Astrocyte (in vitro differentiated cells and primary cell): ENCODE measurements around the gene OXT. TPM values are rescaled to one million over a fixed set of nuclear protein-coding genes. Genes with fewer than 3 reads are reported as not detected.

ENCODE experiments used
- DNase-seq: peaks from one replicate; pipeline ENCODE4 v3.0.0-alpha.2; 2010; ENCODE audit warnings: low read depth
- FAIRE-seq: peaks from 2 replicates; lab custom pipeline; 2011; peaks lifted over from hg19 to GRCh38; lab: Jason Lieb, UNC
- H2AFZ ChIP-seq: 2 replicates; pipeline ENCODE4 v1.6.0; 2012; ENCODE audit warnings: low read depth, low read length, inconsistent platforms
- H3K27ac ChIP-seq: 2 replicates; pipeline ENCODE4 v1.5.1; 2011; ENCODE audit warnings: low read depth, low read length, inconsistent platforms
- H3K27me3 ChIP-seq: 2 replicates; pipeline ENCODE4 v1.6.0; 2011; ENCODE audit warnings: low read length, inconsistent platforms; ENCODE audit not compliant: insufficient read depth
- H3K36me3 ChIP-seq: 2 replicates; pipeline ENCODE4 v1.5.1; 2011; ENCODE audit warnings: low read length, inconsistent platforms; ENCODE audit not compliant: insufficient read depth
- H3K4me1 ChIP-seq: 2 replicates; pipeline ENCODE4 v1.5.1; 2011; ENCODE audit warnings: low read length, inconsistent platforms; ENCODE audit not compliant: insufficient read depth
- H3K4me2 ChIP-seq: 2 replicates; pipeline ENCODE4 v1.6.0; 2012; ENCODE audit warnings: low read length, inconsistent platforms
- H3K4me3 ChIP-seq: 2 replicates; pipeline ENCODE4 v1.5.1; 2011; ENCODE audit warnings: low read depth, mild to moderate bottlenecking, low read length, inconsistent platforms; ENCODE audit not compliant: insufficient read depth
- H3K79me2 ChIP-seq: 2 replicates; pipeline ENCODE4 v1.6.0; 2012; ENCODE audit warnings: mild to moderate bottlenecking, low read length, inconsistent platforms; ENCODE audit not compliant: insufficient read depth
- H3K9ac ChIP-seq: 2 replicates; pipeline ENCODE4 v1.6.0; 2012; ENCODE audit warnings: mild to moderate bottlenecking, low read length, inconsistent platforms
- H3K9me3 ChIP-seq: 2 replicates; pipeline ENCODE4 v1.5.1; 2012; ENCODE audit warnings: low read depth, mild to moderate bottlenecking, low read length, inconsistent platforms; ENCODE audit not compliant: insufficient read depth
- H4K20me1 ChIP-seq: 2 replicates; pipeline ENCODE4 v1.6.0; 2012; ENCODE audit warnings: low read length, inconsistent platforms; ENCODE audit not compliant: insufficient read depth
- H3K27ac Mint-ChIP-seq: one replicate; pipeline ENCODE4 v1.8.0; 2021; ENCODE audit warnings: mild to moderate bottlenecking, mixed read lengths; ENCODE audit not compliant: unreplicated experiment
- H3K27me3 Mint-ChIP-seq: one replicate; pipeline ENCODE4 v1.8.0; 2021; ENCODE audit warnings: low read depth, mixed read lengths; ENCODE audit not compliant: unreplicated experiment
- H3K36me3 Mint-ChIP-seq: one replicate; pipeline ENCODE4 v1.8.0; 2021; ENCODE audit warnings: low read depth, mixed read lengths; ENCODE audit not compliant: unreplicated experiment
- H3K4me1 Mint-ChIP-seq: one replicate; pipeline ENCODE4 v1.8.0; 2021; ENCODE audit warnings: low read depth, mixed read lengths; ENCODE audit not compliant: unreplicated experiment
- H3K4me3 Mint-ChIP-seq: one replicate; pipeline ENCODE4 v1.8.0; 2021; ENCODE audit warnings: mild to moderate bottlenecking, moderate library complexity, mixed read lengths; ENCODE audit not compliant: unreplicated experiment
- H3K9me3 Mint-ChIP-seq: one replicate; pipeline ENCODE4 v1.8.0; 2021; ENCODE audit warnings: mild to moderate bottlenecking, mixed read lengths; ENCODE audit not compliant: unreplicated experiment
- EZH2 ChIP-seq: IDR thresholded peaks from 2 replicates; pipeline ENCODE4 v1.6.1; 2012; ENCODE audit warnings: mild to moderate bottlenecking, low read length, inconsistent platforms; ENCODE audit not compliant: insufficient read depth
- total RNA-seq: library from RNA; stranded (reverse); gene quantifications from 2 replicates; pipeline ENCODE4 v1.2.1, GENCODE V29; 2021
- TF ChIP-seq, protein P1 (sequence below): IDR thresholded peaks from 2 replicates; pipeline ENCODE4 v1.5.1; 2011; ENCODE audit warnings: low read depth, mild to moderate bottlenecking, inconsistent platforms, low read length, moderate library complexity; ENCODE audit not compliant: insufficient read depth

The OXT gene
- total RNA-seq, 1 donor from 2014 or later = not detected

DNA sequence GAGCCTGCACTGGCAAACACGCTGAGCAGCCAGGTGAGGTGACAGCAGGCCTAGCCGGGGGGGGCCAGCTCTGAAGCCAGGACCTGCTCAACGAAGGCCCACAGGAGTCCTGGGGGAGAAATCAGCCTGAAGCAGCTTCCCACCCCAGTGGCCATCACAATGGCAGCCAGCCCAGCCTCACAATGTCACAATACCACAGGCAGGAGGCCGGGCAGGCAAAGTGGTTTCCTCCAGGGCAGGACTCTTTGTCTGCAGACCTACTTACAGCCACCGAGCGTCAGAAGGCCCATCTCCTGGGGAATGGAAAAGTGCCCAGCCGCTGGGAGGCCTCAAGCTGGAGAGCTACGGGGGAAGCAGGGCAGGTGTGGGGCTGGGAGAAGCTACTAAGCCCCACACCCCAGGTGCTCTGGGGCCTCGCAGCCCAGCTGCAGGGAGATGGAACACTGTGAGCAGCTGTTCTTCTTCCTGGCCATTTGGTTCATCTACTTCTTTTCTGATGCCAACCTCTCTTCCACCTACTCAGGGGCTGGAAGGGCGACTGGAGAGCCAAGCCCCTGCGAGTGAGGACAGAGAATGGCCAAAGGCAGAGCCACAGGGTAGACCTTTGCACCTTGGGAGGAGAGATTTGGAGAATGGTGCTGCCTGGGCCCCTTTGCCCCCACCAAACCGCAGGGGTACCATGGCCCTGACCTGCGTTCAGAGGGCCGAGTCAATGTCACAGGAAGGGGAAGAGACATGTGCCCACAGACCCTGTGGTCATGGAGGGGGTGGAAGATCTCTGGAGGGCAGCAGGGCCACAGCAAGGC is 35.4 kb downstream of the OXT start:
- Mint-ChIP-seq H3K9me3 (no peaks in the 10 kb centered on the region), H3K4me3 (no peak overlapping the region), H3K27me3 (peaks cover 4% of the 10 kb centered on the region), H3K36me3 (peaks cover 4% of the 10 kb centered on the region), H3K4me1 (no peaks in the 10 kb centered on the region), H3K27ac (no peak overlapping the region)
- Histone ChIP-seq H3K36me3 (no peaks in the 10 kb centered on the region), H3K4me2 (no peak overlapping the region), H4K20me1 (peaks cover 5% of the 10 kb centered on the region), H3K27ac (no peak overlapping the region), H3K4me1 (no peaks in the 10 kb centered on the region), H3K4me3 (no peak overlapping the region), H3K27me3 (no peaks in the 10 kb centered on the region), H3K9me3 (no peaks in the 10 kb centered on the region), H3K79me2 (no peaks in the 10 kb centered on the region), H2AFZ (no peak overlapping the region), H3K9ac (no peak overlapping the region)
- FAIRE-seq (no peak), DNase-seq (no peak)
- TF ChIP-seq, protein P1, sequence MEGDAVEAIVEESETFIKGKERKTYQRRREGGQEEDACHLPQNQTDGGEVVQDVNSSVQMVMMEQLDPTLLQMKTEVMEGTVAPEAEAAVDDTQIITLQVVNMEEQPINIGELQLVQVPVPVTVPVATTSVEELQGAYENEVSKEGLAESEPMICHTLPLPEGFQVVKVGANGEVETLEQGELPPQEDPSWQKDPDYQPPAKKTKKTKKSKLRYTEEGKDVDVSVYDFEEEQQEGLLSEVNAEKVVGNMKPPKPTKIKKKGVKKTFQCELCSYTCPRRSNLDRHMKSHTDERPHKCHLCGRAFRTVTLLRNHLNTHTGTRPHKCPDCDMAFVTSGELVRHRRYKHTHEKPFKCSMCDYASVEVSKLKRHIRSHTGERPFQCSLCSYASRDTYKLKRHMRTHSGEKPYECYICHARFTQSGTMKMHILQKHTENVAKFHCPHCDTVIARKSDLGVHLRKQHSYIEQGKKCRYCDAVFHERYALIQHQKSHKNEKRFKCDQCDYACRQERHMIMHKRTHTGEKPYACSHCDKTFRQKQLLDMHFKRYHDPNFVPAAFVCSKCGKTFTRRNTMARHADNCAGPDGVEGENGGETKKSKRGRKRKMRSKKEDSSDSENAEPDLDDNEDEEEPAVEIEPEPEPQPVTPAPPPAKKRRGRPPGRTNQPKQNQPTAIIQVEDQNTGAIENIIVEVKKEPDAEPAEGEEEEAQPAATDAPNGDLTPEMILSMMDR = no peak

DNA sequence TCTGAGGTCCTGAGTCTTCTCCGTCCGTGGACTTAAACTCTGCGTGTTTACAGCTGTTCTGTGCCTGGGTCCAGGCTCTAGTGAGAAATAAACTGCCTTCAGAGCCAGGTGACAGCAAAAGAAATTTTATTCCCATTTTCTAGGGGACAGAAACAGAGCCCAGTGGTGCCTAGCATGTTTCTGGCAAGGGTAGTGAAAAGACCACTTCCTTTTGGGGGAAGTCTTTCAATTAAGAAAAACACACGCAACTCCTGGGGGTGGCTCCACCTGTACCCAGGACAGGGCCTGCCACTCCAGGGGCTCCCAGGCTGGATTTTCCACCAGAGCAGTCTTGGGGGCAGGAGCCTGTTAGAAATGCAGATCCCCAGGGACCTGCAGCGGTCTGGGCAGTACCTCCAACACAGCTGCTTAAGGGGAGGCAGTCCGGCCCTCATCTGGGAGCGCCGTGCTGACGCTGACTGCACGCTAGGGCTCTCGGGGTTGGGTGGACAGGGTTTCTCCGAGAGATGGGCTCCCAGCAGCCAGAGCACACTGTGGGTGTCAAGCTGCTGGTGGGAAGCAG is 36.1 kb downstream of the OXT start:
- Mint-ChIP-seq H3K4me1 (no peaks in the 10 kb centered on the region), H3K9me3 (no peaks in the 10 kb centered on the region), H3K27ac (no peak overlapping the region), H3K27me3 (peaks cover 4% of the 10 kb centered on the region), H3K36me3 (peaks cover 7% of the 10 kb centered on the region), H3K4me3 (no peak overlapping the region)
- Histone ChIP-seq H3K9me3 (no peaks in the 10 kb centered on the region), H3K27me3 (no peaks in the 10 kb centered on the region), H3K9ac (no peak overlapping the region), H3K4me3 (no peak overlapping the region), H2AFZ (no peak overlapping the region), H3K27ac (no peak overlapping the region), H3K4me1 (no peaks in the 10 kb centered on the region), H3K79me2 (no peaks in the 10 kb centered on the region), H4K20me1 (peaks cover 5% of the 10 kb centered on the region), H3K4me2 (no peak overlapping the region), H3K36me3 (no peaks in the 10 kb centered on the region)
- no peak for TF ChIP-seq EZH2
- TF ChIP-seq, protein P1 = no peak
- DNase-seq (no peak), FAIRE-seq (no peak)
